NCI-H1694 treated with DMSO at 0.1 percent for 48 hours (cell line): Measurements from ENCODE around the gene LRFN4.
A peak's percentile ranks its signal among the peaks of the same experiment; 100 is the strongest.

Source experiments
- DNase-seq: peaks from one replicate; lab custom pipeline; 2025; lab: John Stamatoyannopoulos, UW

Gene LRFN4

GRCh38 chr11:66870616-66871520, 14.0 kb downstream of the LRFN4 start:
- DNase-seq, result no peak

- no peak for DNase-seq
These were observed 14.6 kb downstream of the LRFN4 start for GRCh38 chr11:66871521-66871901.

GRCh38 chr11:66874232-66874631, 17.4 kb downstream of the LRFN4 start:
- DNase-seq, result no peak

DNA sequence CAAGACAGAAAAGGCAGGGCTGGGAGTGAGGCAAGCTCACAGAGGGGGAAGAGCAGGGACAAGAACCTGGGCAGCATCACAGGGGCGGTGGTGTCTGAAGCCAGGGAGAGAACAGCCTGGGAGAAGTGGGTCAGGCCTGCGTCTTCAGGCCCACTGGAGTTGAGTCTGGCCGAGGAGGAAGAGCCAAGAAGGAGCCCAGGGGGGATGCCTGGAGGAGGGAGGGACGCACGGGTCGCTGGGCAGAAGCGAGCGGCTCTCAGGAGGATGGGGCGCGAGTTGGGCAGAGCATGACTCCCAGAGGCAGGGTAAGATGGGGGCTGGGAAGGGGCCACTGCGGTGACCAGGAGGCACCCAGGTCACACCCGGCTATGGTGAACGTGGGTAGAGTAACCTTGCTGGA, 18.5 kb downstream of the LRFN4 start:
- no peak for DNase-seq

GRCh38 chr11:66877588-66878385, 20.9 kb downstream of the LRFN4 start:
- DNase-seq, result no peak

DNA sequence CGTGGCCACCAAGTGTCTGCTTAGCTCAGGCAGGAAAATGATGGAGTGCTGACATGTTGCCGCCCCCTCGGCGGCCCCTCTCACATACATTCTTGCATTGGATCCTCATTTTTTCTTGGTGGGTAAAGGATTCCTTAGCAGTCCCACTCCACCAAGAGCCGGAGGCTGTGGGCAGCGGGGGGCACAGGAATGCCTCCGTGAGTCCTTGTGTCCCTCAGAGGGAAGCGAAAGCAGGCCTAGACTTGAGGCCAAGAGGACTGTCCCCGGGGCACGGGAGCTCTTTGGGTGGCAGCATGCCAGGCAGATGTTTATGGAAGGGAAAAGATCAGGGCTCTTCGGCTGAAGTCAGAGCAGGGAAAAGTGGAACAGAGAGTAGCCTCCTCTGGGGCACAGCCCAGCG, 21.6 kb downstream of the LRFN4 start:
- DNase-seq, result no peak

DNA sequence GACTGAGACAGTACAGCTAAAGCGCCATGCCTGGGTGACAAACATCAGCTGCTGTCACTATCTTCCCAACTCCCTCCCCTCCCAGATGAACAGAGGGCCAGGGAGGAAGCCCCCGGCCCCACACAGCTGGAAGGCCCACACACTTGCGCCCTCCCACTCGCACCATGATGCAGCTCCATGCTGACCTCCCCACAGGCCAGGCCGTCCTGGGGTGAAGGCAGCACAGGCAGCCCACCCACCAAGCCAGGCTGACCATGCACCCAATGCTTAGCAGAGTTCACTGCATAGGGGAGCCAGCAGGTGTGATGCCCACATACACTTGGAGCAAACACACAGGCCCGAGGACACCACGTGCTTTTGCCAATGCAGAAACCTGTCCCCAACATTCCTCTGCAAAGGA, 22.1 kb downstream of the LRFN4 start:
- no peak for DNase-seq

DNA sequence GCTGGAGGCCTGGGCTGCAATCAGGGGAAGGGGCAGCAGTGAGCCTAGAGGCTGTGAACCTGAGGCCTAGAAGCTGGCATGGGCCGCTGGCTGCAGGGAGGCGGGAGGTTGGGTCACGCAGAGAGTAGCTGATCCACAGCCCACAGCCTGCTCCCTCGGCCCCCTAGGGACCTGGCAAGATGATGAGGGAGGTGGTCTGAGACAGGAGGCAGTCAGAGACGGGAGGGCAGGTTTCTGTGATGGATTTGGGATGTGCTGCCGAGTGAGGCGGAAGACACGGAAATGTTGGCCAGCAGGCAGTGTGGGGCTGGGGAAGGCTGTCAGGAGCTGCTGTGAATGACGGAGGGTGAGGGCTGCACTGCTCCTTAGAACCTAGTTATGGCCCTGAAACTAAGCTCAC, 22.7 kb downstream of the LRFN4 start:
- no peak for DNase-seq

GRCh38 chr11:66879999-66880398, 23.1 kb downstream of the LRFN4 start:
- DNase-seq, result no peak

GRCh38 chr11:66880496-66881450, 23.9 kb downstream of the LRFN4 start:
- DNase-seq, result peak; percentile 8

- no peak for DNase-seq
These were observed 24.6 kb downstream of the LRFN4 start for GRCh38 chr11:66881451-66881835.

- peak; percentile 29 for DNase-seq
These were observed 25.1 kb downstream of the LRFN4 start for GRCh38 chr11:66881927-66882452.

- DNase-seq, result peak; percentile 60
These were observed 25.7 kb downstream of the LRFN4 start for GRCh38 chr11:66882561-66883015.

DNA sequence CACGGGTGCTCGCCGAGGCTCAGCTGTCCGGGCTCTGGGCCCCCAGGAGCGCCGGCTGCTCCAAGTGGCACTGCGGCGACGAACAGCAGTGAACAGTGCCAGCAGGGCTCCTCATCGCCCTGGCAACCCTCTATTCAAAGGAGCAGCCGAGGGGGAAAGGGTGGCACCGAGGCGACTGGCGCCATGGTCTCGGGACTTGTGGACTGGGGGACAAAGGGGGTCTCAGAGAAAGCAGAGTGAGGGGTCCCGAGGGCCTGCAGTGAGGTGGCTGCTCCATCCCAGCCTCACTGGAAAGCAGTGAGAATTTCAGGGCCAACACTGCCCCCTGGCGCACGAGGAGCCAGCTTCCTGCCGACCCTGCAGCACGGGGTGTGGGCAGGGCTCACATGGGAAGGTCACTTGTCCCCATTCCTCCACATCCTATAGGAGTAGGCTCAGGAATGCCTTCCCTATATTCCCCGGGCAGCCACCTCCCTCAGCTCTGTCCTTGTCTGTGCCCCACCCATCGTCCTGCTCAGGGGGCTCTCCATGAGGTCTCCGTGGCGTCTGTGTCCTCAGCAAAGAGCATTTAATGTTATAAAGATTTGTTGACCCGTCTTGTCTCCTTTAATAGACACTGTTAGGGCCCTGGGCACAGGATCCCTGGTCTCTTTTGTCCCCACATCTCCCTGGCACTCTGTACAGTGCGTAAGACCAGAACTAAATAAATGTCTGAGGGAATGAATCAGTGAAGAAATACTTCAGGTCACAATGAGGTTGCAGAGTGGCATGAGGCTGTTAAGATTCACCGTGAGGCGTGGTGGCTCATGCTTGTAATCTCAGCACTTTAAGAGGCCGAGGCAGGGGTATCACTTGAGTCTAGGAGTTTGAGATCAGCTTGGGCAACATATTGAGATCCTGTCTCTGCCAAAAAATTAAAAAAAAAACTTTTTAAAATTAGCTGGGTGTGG, 26.4 kb downstream of the LRFN4 start:
- DNase-seq, result peak; percentile 65

DNA sequence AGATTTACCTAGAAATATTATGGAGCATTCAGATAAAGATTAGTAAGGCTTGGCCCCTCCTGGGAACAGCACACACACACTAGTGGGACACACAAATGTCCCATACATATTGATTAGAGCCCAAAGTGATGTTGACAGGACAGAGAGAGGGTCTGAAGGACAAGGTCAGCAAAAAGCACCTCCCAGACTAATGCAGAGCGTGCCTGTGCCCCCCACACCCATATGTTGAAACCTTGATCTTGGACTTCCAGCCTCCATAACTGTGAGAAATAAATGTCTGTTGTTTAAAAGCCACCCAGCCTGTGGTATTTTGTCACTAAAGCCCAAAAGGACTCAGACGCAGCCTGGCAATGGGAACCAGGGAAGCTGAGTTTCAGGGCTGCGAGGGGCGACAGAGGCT, 27.6 kb downstream of the LRFN4 start:
- no peak for DNase-seq

DNA sequence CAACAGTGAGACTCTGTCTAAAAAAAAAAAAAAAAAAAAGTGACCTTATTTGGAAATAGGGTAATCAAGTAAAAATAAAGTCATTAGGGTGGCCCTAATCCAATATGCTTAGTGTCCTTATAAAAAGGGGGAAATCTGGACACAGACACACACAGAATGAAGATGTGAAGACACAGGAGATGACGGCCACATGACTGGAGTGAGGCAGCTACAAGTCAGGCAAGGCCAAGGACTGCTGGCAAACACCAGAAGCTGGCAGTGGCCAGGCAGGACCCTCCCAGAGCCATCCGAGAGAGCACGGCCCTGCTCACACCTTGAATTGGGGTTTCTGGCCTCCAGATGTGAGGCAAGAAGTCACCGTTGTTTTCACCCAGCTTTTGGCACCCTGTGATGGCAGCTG, 28.6 kb downstream of the LRFN4 start:
- DNase-seq, result no peak

- DNase-seq, result no peak
These were observed 29.1 kb downstream of the LRFN4 start for GRCh38 chr11:66885950-66886440.

DNA sequence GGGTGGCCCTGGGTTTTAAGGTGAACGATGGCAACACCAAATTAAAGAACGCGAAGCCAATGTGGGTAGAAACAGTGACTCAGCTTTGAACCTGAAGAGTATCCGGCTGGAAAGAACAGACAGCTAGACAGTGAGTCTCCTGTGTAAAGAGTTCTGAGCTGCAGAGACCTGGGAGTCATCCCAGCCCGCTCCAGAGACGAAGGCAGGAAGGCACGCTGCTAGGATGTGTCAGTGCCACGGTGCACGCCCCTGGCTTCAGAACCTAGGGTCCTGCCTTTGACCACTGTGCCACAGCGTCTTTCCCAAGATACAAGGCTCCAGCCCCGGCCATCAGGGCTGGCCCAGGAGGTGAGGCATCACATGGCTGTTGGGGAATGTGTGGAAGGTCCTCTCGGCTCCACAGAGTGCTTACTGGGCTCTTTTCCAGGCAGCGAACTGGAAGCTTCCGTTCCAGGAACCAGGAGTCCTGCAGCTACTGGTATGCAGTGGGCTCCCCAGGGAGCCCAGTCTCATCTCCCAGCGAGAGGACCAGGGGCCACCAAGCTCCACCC, 29.9 kb downstream of the LRFN4 start:
- DNase-seq, result no peak

- no peak for DNase-seq
These were observed 30.7 kb downstream of the LRFN4 start for GRCh38 chr11:66887526-66887925.

DNA sequence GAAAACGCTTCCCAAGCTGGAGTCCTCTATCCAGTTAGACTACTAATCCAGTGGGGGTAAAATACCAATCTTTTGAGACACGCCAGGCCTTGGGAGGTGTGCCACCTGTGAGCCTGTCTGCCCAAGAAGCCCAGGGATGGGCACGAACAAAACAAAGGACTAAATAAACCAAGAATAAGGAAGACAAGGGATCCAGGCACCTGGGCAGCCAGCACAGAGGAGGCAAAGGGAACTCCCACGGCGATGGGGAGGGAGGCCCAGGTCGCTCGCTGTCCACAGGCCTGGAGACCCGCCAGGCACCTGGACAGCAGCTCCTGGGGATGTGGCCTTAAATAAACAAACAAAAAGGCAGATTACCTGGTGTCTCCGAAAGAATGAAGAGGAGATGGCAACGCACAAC, 31.4 kb downstream of the LRFN4 start:
- DNase-seq, result no peak
